ENCODE results near the gene OR2G3. TPM values are rescaled to one million over a fixed set of nuclear protein-coding genes. Genes with fewer than 3 reads are reported as not detected.

Gene OR2G3
- polyA plus RNA-seq (2011; rRNA removed) (not detected in 2 replicates), polyA minus RNA-seq (2011; rRNA and poly(A)+ RNA removed) (not detected in 2 replicates)

- ChIA-PET CTCF (no interaction called here), POLR2A (no interaction called here)
- no peak for DNase-seq (ENCODE audit: low read depth)
- Histone ChIP-seq H3K36me3 (ENCODE audit: control insufficient read depth, insufficient read depth, low read length) (no peaks in the 10 kb centered on the region), H3K27me3 (ENCODE audit: control insufficient read depth, insufficient read depth, low read length) (no peaks in the 10 kb centered on the region), H3K4me3 (ENCODE audit: low read depth, low read length) (no peak within 1 kb of the TSS)
- no peak for TF ChIP-seq CTCF (IDR thresholded peaks at IDR 0.05; ENCODE audit: insufficient read depth, low read depth, low read length)
Measured at GRCh38 chr1:247605286-247605685, at the start of gene OR2G3. Gene OR2G3, plus strand, starts transcription at chr1:247605586. Its CDS starts 0 bp downstream, at chr1:247605586.

GRCh38 chr1:247557926-247558674, 47.3 kb upstream of the OR2G3 start:
- H3K36me3 ChIP-seq (ENCODE audit: control insufficient read depth, insufficient read depth, low read length): no peaks in the 10 kb centered on the region
- no peak for TF ChIP-seq CTCF (IDR thresholded peaks at IDR 0.05; ENCODE audit: insufficient read depth, low read depth, low read length)
- peak; percentile 6 for DNase-seq (ENCODE audit: low read depth)
- ChIA-PET POLR2A (no interaction called here), CTCF (no interaction called here)
- no peaks in the 10 kb centered on the region for H3K27me3 ChIP-seq (ENCODE audit: control insufficient read depth, insufficient read depth, low read length)
- H3K4me3 ChIP-seq (ENCODE audit: low read depth, low read length): no peak overlapping the region

- POLR2A ChIA-PET: no interaction called here
- no peak for TF ChIP-seq CTCF (IDR thresholded peaks at IDR 0.05; ENCODE audit: insufficient read depth, low read depth, low read length)
- Histone ChIP-seq H3K4me3 (ENCODE audit: low read depth, low read length) (no peak overlapping the region), H3K36me3 (ENCODE audit: control insufficient read depth, insufficient read depth, low read length) (no peaks in the 10 kb centered on the region), H3K27me3 (ENCODE audit: control insufficient read depth, insufficient read depth, low read length) (no peaks in the 10 kb centered on the region)
- CTCF ChIA-PET: no interaction called here
- DNase-seq (ENCODE audit: low read depth): no peak
Measured at GRCh38 chr1:247561711-247562110, 43.7 kb upstream of the OR2G3 start.

GRCh38 chr1:247562198-247562597, 43.2 kb upstream of the OR2G3 start:
- DNase-seq (ENCODE audit: low read depth): no peak
- no peaks in the 10 kb centered on the region for H3K27me3 ChIP-seq (ENCODE audit: control insufficient read depth, insufficient read depth, low read length)
- no peak overlapping the region for H3K4me3 ChIP-seq (ENCODE audit: low read depth, low read length)
- POLR2A ChIA-PET: no interaction called here
- H3K36me3 ChIP-seq (ENCODE audit: control insufficient read depth, insufficient read depth, low read length): no peaks in the 10 kb centered on the region
- CTCF ChIA-PET: no interaction called here
- TF ChIP-seq CTCF (IDR thresholded peaks at IDR 0.05; ENCODE audit: insufficient read depth, low read depth, low read length): no peak

DNA sequence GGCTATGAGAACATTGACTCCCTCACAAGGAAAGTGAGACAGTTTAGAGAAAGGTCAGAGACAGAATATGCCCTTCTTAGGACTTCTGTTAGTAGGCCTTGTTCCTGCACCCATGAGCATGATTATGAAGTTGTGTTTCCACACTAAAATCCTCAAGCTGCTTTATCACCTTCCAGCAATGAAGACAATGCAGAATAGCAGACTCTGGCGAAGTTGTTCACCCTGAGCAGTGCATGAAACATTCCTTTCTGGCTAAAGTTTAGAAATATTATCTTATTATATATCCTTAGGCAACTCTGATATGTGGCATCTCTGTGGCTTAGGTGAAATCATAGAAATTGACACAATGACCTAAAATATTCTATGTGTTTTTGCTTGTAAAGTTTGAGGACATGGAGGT, 31.1 kb upstream of the OR2G3 start:
- ChIA-PET POLR2A (no interaction called here), CTCF (no interaction called here)
- TF ChIP-seq CTCF (IDR thresholded peaks at IDR 0.05; ENCODE audit: insufficient read depth, low read depth, low read length): no peak
- no peak overlapping the region for H3K4me3 ChIP-seq (ENCODE audit: low read depth, low read length)
- no peaks in the 10 kb centered on the region for H3K27me3 ChIP-seq (ENCODE audit: control insufficient read depth, insufficient read depth, low read length)
- no peaks in the 10 kb centered on the region for H3K36me3 ChIP-seq (ENCODE audit: control insufficient read depth, insufficient read depth, low read length)
- no peak for DNase-seq (ENCODE audit: low read depth)
